Stimulated activated CD8-positive, alpha-beta memory T cell treated with anti-CD3 and anti-CD28 coated beads, Interleukin-12 subunit alpha, Interleukin-12 subunit beta, amount 100 ng/mL, for 4 hours (primary cell): ENCODE results near the gene BTRC.

Experiments
- DNase-seq: peaks from one replicate; pipeline ENCODE4 v3.0.0-alpha.2; 2020; ENCODE audit warnings: low read depth

BTRC gene

DNA sequence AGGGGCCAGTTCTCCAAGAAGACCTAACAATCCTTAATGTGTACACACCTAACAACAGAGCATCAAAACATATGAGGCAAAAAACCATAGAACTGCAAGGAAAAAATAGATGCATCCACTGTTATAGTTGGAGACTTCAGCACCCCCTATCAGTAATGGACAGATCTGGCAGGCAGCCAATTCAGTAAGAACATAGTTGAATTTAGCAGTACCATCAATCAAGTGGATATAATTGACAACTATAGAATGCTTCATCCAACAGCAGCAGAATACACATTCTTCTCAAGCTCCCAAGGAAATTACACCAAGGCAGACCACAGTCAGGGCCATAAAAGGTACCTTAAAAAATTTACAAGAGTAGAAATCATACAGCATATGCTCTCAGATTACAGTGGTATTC, 191.9 kb downstream of the BTRC start:
- DNase-seq, result no peak

DNA sequence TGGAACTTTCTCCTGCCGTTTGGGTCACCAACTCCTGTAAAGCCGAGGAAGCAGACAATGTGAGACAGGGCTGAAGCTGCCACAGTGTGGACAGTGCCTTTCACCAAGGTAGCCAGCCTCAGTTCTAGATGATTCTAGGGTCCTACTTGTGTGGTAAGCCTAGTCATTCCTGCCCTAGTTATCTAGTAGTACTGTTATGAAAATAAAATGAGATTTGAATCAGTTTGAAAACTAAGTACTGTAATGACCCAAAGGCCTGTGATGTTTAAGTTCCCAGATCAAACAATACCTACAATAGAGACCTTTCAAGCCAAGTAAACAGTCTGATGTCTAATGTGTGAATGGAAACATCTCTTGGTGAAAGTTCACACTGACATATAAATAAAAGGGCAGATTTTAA, 197.0 kb downstream of the BTRC start:
- DNase-seq, result no peak

DNA sequence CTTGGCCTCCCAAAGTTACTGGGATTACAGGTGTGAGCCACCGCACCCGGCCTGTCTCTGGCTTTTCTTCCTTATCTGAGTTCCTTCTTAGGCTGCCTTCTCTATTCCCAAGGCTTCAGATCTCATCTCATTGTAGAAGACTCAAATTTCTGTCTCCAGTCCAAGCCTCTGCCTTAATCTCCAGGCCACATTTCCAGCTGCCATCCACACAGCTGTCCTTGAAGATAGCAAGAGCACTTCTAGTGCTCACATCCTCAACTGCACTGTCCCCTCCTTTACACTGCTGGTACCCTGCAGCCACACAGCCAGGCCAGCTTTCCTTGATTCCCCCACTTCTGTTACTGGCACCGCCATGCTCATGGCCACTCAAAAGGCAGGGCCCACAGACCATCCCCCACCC, 198.5 kb downstream of the BTRC start:
- no peak for DNase-seq

DNA sequence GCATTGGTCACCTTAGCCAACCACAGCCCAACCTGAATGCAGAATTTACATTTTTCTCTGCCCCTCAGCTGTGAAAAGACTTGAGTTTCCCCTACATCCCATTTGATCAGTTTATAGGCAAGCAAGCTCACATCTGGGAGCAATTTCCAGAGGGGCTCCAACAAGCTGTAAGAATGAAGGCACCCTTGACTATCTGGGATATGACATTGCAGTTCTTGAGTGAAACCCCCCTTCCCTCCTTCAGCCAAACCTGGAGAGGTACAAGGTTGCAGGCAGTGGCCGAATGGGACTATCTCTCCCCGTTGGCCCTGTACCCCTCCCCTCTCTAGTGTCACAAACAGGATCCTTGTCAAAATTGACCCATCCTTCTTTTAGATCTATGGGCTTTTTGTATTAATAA, 203.6 kb downstream of the BTRC start:
- DNase-seq, result no peak

DNA sequence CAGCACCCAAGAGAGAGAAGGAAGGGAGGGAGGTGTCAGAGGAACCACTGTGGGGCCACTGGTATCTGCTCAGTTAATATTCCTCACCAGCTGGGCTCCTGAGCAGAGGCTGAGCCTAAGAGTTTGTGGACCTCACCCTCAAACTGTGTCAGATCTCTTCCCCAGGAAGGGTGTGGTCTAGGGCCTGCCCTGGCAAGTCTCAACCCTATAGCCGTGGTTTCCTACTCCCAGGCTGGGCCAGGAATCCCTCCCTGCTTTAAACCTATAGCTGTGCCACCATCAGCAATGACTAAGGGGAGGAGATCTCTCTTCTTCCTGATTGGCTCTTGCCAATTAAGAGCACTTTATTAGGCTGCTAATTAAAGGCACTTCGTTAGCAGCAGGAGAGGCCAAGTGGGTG, 204.2 kb downstream of the BTRC start:
- DNase-seq, result no peak

DNA sequence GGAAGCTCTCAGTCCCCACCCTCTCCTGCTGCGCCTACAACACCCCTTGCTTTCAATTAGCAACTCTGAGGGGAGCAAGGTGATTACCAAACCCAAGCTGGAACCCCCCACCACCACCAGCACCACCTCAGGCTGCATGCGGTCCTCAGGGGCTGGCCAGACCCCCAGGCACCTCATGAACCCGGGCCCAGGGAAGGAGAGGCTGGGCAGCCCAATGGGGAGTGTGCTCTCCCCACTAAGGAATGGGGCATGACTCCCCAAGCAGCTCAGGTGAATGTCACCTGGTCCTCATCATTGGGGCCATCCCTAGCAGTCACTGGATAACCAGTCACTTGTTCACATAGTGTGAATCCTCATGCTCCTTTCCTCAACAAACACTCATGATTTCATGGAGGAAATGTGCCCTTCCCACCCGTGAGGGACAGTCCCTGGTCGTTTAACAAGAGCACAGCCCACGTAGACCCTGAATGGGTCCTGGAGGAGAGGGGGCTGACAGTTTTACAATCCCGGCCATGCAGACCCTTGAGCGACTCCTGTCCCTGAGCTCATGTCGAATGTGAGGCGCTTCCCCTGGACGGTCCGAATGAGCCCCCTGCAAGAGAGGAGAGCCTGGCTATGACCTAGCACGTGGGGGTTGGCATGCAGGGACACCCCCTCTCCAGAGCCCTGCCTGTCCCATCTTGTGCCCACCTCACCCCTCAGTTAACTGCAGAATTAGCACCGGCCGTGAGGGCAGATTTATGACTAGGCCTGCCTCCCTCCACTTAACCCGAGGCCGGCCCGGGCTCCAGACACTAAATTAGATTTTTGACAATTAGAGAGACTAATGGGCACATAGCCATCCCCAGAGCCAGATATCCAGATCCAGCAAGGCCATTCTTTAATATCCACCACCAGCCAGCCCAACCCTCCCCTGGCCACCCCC, 205.0 kb downstream of the BTRC start:
- no peak for DNase-seq

DNA sequence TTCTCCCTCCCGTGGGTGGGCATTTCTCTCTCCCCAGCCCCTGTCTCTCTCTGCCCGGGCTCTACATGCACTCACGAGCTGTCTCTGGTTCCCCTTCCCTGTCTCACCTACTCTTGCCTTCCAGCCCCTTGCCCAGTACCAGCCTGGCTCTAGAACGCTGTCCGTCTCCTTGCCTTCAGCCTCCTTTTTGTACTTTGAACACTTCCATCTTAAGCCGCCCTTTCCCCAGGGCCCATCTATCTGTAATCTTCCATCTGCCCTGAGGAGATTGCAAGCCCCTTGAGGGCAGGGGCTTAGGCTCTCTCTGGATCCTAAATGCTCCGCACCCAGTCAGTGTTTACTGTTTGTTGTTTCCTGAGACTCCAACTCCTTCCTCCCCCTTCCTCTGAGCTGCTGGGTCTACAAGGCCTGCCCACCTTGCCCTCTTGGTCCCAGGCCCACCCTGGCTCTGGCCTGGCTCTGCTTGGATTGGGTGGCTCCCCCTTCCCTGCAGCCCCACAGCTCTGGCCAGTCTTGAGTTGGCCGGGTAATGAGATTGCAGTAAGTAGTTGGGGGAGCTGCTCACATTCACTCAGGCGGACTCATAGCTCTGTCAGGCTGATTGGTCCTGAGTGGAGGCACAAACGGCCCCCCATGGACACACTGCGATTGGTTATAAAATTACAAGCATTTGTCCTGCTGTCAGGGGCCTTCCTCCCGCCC, 205.8 kb downstream of the BTRC start:
- DNase-seq, result no peak

DNA sequence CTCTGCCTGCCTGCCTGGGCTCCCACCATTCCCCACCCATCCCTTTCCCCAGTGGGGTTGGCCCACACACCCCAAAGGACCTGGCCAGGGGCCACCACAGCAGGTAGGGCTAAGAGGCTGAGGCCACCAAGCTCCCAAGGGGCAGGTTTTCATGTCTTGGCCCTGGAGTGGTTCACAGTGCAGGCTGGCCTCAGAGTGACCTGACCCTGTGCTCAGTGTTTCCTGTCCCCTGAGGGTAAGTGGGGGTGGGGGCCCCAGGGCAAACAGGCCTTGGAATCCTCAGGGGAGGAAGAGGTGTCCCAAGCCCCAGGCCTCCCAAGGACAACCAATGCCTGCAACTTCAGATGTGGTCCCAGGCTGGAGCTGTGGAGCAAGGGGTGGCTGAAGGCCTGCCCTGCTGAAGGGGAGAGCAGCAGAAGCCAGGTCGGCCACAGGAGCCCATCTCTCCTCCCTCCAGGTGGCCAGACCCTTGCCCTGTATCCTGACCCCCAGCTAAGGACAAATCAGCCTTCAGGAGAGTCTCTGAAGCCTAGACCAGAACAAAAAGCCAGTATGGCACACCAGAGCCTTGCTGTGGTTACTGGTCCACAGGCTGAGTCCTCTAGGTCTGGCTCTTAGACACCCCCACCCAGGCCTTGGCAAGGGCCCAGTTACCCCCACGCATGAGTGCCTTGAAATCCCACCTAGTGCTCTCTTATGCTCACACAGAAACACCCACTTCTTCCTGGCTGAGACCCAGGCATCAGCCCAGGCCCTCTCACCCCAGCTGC, 206.5 kb downstream of the BTRC start:
- no peak for DNase-seq

DNA sequence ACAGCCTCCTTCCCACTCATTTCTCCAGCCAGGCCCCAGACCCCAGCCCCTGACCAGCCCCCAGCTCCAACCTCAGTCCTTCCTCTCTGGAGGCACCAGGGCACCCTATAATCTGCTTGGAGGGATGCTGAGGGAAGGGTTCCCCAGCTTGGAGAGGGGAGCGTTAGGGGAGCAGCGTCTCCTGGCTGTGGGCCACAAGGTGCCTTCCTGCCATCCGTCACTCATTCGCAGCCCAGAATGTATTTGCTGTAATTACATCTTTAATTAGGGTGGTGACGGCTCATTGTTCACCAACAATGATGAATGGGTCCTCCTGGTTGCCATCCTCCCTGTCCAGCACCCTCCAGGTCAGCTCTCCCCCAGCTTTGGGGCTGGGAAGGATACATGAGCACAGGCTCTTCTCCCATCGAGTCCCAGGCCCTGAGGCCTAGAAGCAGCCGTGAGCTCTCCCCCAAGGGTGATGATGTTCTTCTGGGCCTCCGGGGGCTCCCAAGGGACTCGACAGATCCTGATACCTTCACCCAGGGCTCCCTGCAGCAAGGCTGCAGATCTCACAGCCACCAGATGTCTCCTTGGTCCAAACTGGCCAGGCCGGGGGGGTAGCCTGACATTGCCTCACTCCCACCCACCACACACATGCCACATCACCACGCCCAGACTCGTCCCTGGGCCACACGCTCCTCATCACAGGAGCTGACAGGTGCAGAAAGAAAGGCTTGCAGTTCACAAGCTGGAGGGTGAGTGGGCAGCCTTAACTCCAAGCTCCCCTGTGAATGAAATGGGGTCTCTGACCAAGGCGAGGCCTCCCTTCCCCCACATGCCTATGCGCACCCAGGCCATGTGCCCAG, 207.3 kb downstream of the BTRC start:
- DNase-seq, result no peak

DNA sequence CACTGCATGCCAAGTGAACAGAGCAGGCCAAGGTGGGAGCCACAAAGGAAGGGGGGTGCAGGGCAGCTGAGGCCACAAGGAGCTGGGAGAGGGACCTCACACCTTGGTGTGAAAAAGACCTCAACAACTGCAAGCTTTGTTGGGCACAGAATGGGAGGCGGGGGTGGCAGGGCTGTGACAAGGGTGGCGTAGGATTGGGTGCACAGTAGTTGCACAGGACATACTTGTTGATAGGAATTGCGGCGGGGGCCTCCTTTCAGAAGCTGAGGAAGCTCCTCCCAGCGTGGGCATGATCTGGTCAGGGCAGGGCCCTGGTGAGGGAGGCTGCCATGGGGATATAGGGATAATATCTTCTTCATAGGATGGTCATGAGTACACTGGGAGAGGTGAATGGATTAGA, 208.3 kb downstream of the BTRC start:
- no peak for DNase-seq

DNA sequence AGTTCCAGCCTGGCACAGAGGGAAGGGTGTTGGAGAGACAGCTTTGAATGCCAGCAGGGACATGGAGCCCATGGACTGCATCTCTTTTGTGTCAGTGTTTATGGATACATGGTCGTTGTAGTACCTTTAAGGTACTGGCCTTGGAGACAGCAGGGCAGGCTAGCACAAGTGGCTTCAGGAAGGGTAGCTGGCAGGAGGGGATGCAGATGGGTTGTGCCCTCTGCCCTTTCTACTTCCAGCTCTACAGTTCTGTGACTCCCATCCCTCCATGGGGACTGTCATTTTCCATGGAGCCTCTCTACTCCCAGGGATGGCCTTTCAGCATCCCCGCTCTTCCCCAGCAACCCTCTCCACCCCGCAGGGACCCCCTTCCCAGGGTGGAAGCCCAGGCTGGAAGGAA, 209.0 kb downstream of the BTRC start:
- DNase-seq, result no peak

DNA sequence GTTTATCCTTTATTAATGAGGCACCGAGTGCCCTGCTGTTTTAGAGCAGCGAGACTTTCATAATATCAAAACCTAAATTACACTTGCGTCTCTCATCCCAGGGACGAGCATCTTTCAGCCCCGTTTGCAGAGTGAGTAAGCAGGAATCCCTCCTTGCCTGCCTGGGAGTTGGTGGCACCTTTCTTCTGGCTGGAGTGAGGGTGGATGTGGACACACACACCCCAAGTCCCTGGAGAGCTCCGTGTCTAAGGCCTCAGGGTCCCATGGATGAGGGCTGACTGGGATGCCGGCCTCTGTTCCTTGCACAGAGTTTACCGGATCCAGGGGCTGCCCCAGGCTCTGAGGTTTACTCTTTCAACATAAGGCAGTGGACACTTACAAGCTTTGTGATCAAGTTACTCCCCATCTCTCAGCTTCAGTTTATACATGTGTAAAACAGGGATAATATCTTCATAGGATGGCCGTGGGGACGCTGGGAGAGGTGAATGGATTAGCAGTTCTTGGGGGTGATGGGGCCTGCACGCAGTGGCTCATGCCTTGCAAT, 209.6 kb downstream of the BTRC start:
- DNase-seq, result no peak

DNA sequence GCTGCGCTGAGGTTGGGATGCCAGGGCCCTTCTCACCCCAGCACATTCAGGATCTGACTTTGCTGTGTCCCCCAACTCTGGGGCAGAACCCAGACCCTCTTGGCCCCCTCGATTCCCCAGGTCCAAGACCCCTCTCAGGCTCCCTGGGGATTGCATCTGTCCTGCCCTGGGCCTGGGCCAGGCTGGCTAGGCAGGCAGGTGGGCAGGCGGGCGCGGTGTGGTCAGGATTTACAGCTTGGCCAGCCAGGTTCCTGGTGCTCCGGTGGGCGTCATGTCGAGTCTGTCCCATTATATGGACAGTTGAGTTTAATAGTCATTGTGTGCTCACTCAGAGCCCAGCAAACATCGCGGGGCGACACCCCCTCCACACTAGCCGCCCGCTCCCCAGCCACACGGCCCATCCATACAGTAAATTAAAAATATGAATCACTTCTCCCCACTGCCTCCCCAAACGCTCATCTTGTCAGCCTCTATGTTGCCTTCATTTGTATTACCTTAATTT, 210.6 kb downstream of the BTRC start:
- DNase-seq, result no peak

DNA sequence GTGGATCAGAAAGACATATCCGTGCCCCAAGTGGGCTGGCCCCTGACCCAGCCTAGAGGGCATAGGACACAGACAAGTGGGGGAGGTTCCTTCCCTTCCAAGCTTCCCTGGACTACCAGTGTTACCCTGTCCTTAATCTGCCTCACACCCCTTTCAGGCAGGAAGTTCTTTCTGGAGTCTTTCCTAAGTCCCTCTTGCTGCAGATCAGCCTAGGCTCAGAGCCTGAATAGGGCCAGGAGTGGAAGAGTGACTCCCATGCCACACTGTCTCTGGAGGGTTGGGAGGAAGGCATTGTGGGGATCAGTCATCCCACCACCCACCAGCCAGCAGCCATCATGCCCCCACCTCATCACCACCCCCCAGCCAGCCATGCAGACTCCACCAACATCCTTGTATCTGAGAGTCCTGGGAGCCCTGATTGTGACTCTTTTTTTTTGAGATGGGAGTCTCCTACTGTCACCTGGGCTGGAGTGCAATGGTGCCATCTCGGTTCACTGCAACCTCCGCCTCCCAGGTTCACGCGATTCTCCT, 211.5 kb downstream of the BTRC start:
- no peak for DNase-seq

DNA sequence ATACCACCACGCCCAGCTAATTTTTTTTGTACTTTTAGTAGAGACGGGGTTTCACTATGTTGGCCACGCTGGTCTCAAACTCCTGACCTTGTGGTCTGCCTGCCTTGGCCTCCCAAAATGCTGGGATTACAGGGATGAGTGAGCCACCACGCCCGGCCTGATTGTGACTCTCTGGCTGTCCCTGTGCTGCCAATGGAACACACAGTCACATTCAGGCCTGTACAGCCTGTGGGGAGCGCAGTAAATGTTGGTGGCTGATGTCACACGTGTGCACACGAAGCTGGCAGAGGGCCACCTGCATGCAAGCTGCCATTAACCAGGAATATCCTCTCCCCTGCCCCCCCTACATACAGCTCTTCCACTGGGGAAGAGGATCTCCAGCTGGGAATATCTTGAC, 212.0 kb downstream of the BTRC start:
- DNase-seq, result no peak

DNA sequence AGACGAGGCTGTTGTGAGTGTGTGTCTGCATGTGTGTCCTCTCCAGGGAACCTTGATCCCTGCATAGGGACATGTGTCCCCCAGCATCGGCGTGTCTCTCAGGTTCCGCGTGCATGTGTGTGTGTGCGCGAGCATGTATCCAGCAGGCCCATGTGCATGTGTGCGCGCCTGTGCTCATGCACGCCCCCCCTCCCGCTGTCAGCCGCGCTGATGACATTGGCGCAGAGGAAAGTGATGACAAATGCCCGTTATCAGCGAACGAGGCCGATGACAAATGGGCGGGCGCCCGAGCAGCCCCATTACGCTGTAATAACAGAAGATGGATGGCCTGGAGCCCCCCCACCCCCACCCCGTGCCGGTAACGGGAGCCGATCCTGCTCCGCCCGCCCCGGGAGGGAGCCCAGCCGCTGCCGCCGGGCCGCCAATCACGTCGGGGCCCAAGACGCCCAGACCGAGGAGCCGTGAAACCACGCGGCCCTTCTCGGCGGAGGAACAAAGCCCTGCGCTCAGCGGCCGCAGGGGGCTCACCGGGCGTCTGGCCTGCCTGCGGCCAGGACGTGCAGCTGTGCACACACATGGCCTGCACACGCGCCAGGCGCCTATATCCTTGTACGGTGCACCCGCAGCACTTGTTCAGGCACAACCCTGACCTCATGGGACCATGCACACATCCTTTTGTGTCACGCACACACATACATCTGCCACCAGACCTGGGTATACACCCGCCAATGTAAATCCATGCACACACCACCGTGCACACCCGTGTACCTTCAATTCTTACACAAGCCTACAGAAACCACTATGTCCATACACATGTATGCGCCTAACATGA, 212.6 kb downstream of the BTRC start:
- DNase-seq, result no peak

DNA sequence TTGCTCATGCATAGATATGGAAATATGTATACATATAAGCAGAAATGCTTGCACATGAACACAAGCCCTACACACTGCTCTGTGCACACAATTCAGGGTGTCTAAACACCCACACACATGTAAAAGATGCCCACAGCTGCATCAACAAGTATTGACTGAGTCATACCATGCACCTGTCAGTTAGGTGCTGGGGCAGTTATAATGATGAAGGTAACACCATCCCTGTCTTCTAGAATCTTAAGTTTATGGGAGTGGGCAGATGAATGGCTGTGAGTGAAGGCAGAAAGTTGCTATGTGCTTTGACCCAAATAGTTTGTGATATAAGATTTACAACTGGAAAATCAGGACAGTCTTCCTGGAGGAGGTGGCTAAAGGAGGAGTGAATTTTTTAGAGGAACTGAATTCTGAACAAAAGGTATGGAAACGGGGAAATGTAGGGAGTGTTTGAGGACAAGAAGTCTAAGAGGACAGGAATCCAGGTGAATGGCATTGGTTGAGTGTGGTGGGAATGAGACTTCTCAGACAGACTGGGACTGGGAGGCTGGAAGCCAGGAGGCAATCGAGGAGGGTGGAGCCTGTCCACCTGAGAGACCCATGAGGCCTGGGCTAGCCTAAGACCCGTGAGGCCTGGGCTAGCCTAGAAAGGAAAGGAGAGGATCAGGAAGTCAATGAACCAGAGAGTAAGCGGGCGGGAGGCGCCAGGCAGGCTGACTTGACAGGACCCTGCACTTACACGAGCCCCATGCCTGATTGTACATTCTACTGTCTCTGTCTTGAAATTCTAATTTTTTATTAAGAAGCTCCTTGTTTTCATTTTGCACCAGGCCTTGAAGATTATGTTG, 213.4 kb downstream of the BTRC start:
- no peak for DNase-seq

DNA sequence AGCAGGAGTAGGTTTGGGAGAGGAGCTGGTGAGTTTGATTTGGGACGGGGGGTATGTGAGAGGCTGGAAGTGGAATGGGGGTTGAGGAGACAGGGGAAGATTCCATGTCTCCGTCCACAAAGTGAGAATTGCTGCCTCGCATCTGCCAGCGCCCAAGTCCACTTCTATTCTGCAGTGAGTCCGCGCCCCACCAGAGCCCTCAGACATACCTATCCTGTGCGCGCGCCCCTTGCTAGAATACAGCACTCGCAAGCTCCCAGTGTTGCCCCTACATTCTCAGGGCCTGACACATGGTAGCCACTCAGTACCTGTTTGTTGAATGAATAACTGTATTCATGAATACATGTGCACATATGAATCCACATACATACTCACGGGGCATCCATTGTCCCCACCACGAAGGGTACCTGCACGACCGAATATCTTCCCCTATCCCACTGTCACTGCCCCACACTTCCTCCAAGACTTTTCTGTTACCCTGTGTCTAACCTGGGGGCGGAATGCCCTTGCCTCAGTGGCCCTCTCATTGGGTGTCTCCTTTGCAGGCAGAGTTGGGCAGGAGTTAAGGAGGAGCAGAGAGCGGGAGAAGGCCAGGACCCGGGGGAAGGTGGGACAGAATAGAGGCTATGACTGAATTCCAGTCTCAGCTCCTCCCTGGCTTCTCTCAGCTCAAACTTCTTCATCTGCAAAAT, 214.2 kb downstream of the BTRC start:
- no peak for DNase-seq

DNA sequence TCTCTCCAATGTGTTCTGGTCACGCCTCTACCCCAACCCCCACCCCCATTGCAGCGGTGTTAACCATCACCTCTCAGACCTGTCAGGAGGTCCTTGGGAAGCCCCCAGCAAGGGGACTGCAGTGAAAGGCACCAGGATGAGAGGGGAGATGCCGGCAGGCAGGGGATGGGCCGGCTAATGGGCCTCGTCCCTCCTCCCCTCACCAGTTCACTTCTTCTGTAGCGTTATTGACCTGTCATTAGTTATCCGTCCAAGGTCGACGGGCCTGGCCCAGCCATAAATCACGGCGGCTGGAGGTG, 215.3 kb downstream of the BTRC start:
- DNase-seq, result no peak
